GM12892 (cell line): ENCODE data around the gene RFTN2.
"Not testable (repeated sequence)": the region's sequence is repeated elsewhere in the genome, so short reads cannot be mapped to it uniquely, and the experiment has no call there.

ENCODE experiments used
- DNase-seq: peaks from one replicate; pipeline ENCODE4 v3.0.0; 2011; ENCODE audit not compliant: insufficient read length
- FAIRE-seq: peaks from 2 replicates; lab custom pipeline; 2011; peaks lifted over from hg19 to GRCh38; lab: Jason Lieb, UNC
- POLR2A ChIP-seq: IDR thresholded peaks from 2 replicates; pipeline ENCODE4 v1.6.1; 2011; ENCODE audit warnings: low read depth, low read length, control low read depth
- POLR2AphosphoS5 ChIP-seq: IDR thresholded peaks from 2 replicates; pipeline ENCODE4 v1.6.1; 2011; ENCODE audit warnings: low read depth, low read length, control low read depth
- TAF1 ChIP-seq: IDR thresholded peaks from 2 replicates; pipeline ENCODE4 v1.6.1; 2011; ENCODE audit warnings: low read depth, mild to moderate bottlenecking, control low read depth, low read length, borderline replicate concordance

The RFTN2 gene

GRCh38 chr2:197556456-197556855 lies 118.9 kb downstream of the RFTN2 start:
- FAIRE-seq (no peak), DNase-seq (no peak)
- TF ChIP-seq POLR2A = no peak
- TF ChIP-seq TAF1 = no peak
- TF ChIP-seq POLR2AphosphoS5 = no peak

DNA sequence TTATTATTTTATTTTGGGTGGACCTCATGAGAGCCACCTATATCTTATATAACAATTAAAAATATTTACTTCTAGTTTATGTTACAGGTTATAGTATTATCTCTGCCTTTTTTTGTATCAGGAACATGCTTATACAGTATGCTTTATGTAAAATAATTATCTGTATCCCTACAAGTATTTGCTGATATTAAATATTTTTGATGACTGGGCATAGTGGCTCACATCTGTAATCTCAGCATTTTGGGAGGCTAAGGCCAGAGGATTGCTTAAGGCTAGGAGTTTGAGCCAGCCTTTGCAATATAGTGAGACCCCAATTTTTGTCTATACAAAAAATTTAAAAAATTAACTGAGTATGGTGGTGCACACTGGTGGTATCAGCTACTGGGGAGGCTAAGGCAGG lies 119.9 kb downstream of the RFTN2 start:
- TF ChIP-seq POLR2AphosphoS5 (no peak), TAF1 (no peak), POLR2A (no peak)
- no peak for DNase-seq
- FAIRE-seq = no peak

GRCh38 chr2:197551260-197551659 lies 124.1 kb downstream of the RFTN2 start:
- not testable (repeated sequence) for FAIRE-seq, DNase-seq

DNA sequence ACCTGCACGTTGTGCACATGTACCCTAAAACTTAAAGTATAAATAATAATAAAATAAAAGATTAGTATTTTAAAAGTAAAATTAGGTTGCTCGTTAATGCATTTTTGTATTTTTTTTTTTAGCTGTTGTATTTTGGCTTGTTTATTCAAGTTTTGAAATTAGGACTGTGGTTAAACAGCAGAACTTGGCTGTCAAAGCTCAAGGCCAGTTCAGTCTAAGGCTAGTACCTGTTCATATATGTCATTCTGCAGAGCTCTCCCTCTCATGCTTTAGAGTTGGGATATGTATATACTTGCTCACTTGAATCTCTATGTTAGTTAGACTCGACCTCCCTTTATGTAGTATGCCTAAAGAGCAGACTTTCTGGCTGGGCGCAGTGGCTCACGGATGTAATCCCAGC lies 126.8 kb downstream of the RFTN2 start:
- TF ChIP-seq TAF1 (no peak), POLR2A (no peak), POLR2AphosphoS5 (no peak)

DNA sequence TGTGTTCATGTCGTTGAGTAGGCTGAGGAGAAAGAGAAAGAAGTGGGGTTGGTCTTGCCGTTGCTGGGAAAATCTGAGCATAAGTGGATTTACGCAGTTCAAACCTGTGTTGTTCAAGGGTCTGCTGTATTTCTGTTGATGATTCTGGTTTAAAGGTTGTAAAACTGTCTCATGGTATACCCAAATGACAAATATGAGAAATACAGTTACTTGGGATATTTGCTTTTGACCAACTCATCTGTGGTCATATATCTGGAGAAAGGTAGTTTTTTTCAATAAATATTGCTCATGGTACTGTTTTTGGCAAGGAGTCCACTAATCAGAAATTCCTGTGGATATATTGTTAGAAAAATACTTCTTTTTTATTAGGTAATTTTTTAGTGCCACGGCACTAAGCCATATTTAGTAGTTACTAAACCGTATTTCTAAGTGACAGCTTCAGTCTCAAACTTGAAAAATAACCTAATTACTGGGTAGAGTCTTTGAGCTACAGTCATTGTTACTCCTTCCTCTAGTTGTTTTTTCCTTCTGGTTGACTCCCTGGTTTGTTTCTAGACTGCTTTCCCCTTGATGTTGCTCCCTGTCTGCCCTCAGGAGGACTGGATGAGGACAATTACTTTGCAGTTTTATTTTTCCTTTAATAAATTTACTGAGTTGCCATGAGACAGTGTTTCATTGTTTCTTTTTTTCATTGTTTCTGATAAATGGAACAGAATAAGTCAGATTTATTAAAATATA lies 128.1 kb downstream of the RFTN2 start:
- FAIRE-seq (no peak), DNase-seq (no peak)
- TF ChIP-seq POLR2AphosphoS5 (no peak), POLR2A (no peak), TAF1 (no peak)

More for the DNA sequence above, 126.8 kb downstream of the RFTN2 start:
- FAIRE-seq (no peak), DNase-seq (no peak)

DNA sequence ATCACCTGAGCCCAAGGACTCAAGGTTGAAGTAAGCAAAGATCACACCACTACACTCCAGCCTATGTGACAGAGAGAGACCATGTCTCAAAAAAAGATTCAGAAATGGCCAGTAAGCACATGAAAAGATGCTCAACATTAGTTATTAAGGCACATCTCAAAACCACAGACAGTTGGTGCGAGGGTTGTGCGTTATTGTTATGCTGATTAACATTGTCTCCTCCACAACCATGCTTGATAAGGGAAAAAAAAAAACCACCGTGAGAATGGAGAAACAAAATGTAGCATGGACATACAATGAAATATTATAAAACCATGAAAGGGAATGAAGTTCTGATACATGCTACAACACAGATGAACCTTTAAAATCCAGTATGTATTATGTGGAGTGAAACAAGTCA lies 132.2 kb downstream of the RFTN2 start:
- FAIRE-seq (no peak), DNase-seq (no peak)

GRCh38 chr2:197539734-197540133 lies 135.7 kb downstream of the RFTN2 start:
- DNase-seq (no peak), FAIRE-seq (no peak)
- TF ChIP-seq POLR2A (no peak), TAF1 (no peak), POLR2AphosphoS5 (no peak)

More for the DNA sequence above, 132.2 kb downstream of the RFTN2 start:
- TF ChIP-seq POLR2AphosphoS5 (no peak), TAF1 (no peak), POLR2A (no peak)

- TF ChIP-seq POLR2A (no peak), POLR2AphosphoS5 (no peak), TAF1 (no peak)
- DNase-seq = no peak
- FAIRE-seq = no peak
Observed at GRCh38 chr2:197538412-197538811, 137.0 kb downstream of the RFTN2 start.
